SK-N-SH (cell line): ENCODE measurements around the gene TLE6. TPM values are rescaled to one million over a fixed set of nuclear protein-coding genes. Genes with fewer than 3 reads are reported as not detected.
A peak's percentile ranks its signal among the peaks of the same experiment; 100 is the strongest.
"Not testable (repeated sequence)": the region's sequence is repeated elsewhere in the genome, so short reads cannot be mapped to it uniquely, and the experiment has no call there.

Experiments
- CTCF ChIA-PET: fragments of 300-600, 350-600 bp; formaldehyde crosslinking; extraction: SDS; loops from one replicate; lab custom pipeline; 2021; lab: Yijun Ruan, JAX
- POLR2A ChIA-PET: fragments of 350-600 bp; sonication (Branson Sonifier 250); formaldehyde crosslinking; extraction: SDS; loops from one replicate; lab custom pipeline; 2020; ENCODE audit warnings: antibody characterized with exemption, inconsistent platforms; lab: Yijun Ruan, JAX
- DNase-seq: peaks from one replicate; pipeline ENCODE4 v3.0.0; 2012
- H2AFZ ChIP-seq: fragments of 200-600 bp; sonication (generic); 2 replicates; pipeline ENCODE4 v1.8.1; 2016; ENCODE audit warnings: antibody characterized with exemption, mild to moderate bottlenecking, low read depth
- H3F3A ChIP-seq: fragments of 200-600 bp; sonication (generic); replicated peaks from 2 replicates; pipeline ENCODE3; 2016; ENCODE audit warnings: antibody characterized with exemption, mild to moderate bottlenecking; ENCODE audit not compliant: insufficient read depth
- H3K27ac ChIP-seq, 2 experiments: fragments of 200-500 bp in 1 of 2; fragments of 200-600 bp in 1 of 2; sonication (Bioruptor generic) in 1 of 2; sonication (generic), shearing (Covaris generic) in 1 of 2; 2 replicates each; pipeline versions ENCODE4 v1.5.1 to v1.6.1; 2014 to 2016; ENCODE audit warnings: low read depth in 2 of 2, inconsistent platforms in 1 of 2, low read length in 1 of 2, mild to moderate bottlenecking in 1 of 2, mixed read lengths in 1 of 2
- H3K27me3 ChIP-seq: fragments of 200-600 bp; sonication (generic), shearing (Covaris generic); 2 replicates; pipeline ENCODE4 v1.6.1; 2016; ENCODE audit warnings: mixed run types; ENCODE audit not compliant: insufficient read depth
- H3K36me3 ChIP-seq, 2 experiments: fragments of 200-500 bp in 1 of 2; fragments of 200-600 bp in 1 of 2; sonication (Bioruptor generic) in 1 of 2; sonication (generic) in 1 of 2; replicated peaks in 1 of 2; 2 replicates each; pipeline versions ENCODE3 to v1.5.1; 2014 to 2016; ENCODE audit warnings: low read length in 1 of 2, mild to moderate bottlenecking in 1 of 2; ENCODE audit not compliant: insufficient read depth in 2 of 2, control insufficient read depth in 1 of 2
- H3K4me1 ChIP-seq, 2 experiments: fragments of 200-500 bp in 1 of 2; fragments of 200-600 bp in 1 of 2; sonication (Bioruptor generic) in 1 of 2; sonication (generic), shearing (Covaris generic) in 1 of 2; 2 replicates each; pipeline versions ENCODE4 v1.5.1 to v1.6.1; 2014 to 2016; ENCODE audit warnings: low read depth in 1 of 2, low read length in 1 of 2, mixed run types in 1 of 2; ENCODE audit not compliant: insufficient read depth in 2 of 2, control insufficient read depth in 1 of 2
- H3K4me2 ChIP-seq: fragments of 200-600 bp; sonication (generic), shearing (Covaris generic); 2 replicates; pipeline ENCODE4 v1.6.1; 2017; ENCODE audit warnings: mixed run types
- H3K4me3 ChIP-seq, 2 experiments: fragments of 200-500 bp in 1 of 2; fragments of 200-600 bp in 1 of 2; sonication (Bioruptor generic) in 1 of 2; sonication (generic), shearing (Covaris generic) in 1 of 2; 2 replicates each; pipeline versions ENCODE4 v1.5.1 to v1.8.1; 2014 to 2016; ENCODE audit warnings: low read depth in 2 of 2, inconsistent platforms in 1 of 2, low read length in 1 of 2, mild to moderate bottlenecking in 1 of 2, mixed read lengths in 1 of 2, moderate library complexity in 1 of 2
- H3K79me2 ChIP-seq: fragments of 200-600 bp; sonication (generic); 2 replicates; pipeline ENCODE4 v1.8.1; 2017; ENCODE audit warnings: mild to moderate bottlenecking; ENCODE audit not compliant: insufficient read depth
- H3K9ac ChIP-seq: fragments of 200-600 bp; sonication (generic); 2 replicates; pipeline ENCODE4 v1.6.1; 2017; ENCODE audit warnings: mixed run types
- H3K9me2 ChIP-seq: fragments of 200-600 bp; sonication (generic); 2 replicates; pipeline ENCODE4 v1.6.1; 2017; ENCODE audit warnings: mixed run types
- H3K9me3 ChIP-seq: fragments of 200-600 bp; sonication (generic); 2 replicates; pipeline ENCODE4 v1.6.1; 2017; ENCODE audit warnings: mixed run types, mild to moderate bottlenecking, moderate library complexity
- H4K20me1 ChIP-seq: fragments of 200-600 bp; sonication (generic); 2 replicates; pipeline ENCODE4 v1.6.1; 2017; ENCODE audit warnings: mild to moderate bottlenecking, mixed run types; ENCODE audit not compliant: insufficient read depth
- CTCF ChIP-seq: fragments of 200-600 bp; sonication (generic); IDR thresholded peaks from 2 replicates; pipeline ENCODE4 v1.6.1; 2017; ENCODE audit warnings: antibody characterized with exemption, mild to moderate bottlenecking, moderate library complexity
- ELF1 ChIP-seq: IDR thresholded peaks from 2 replicates; pipeline ENCODE4 v1.4.0; 2012
- EP300 ChIP-seq, 2 experiments: IDR thresholded peaks; 2 replicates each; pipeline versions ENCODE4 v1.4.0 to v1.6.1; 2012; ENCODE audit warnings: borderline replicate concordance in 1 of 2, low read depth in 1 of 2, low read length in 1 of 2
- FOSL2 ChIP-seq: IDR thresholded peaks from 2 replicates; pipeline ENCODE4 v1.4.0; 2012; ENCODE audit warnings: low read depth, mild to moderate bottlenecking, moderate library complexity, borderline replicate concordance
- FOXJ3 ChIP-seq: sonication (generic); formaldehyde crosslinking; IDR thresholded peaks from 2 replicates; pipeline ENCODE4 v1.5.1; 2020; ENCODE audit warnings: mild to moderate bottlenecking, missing genetic modification reagents
- GATA2 ChIP-seq: sonication (generic); formaldehyde crosslinking; IDR thresholded peaks from 2 replicates; pipeline ENCODE4 v1.5.0; 2020; ENCODE audit warnings: mild to moderate bottlenecking, missing genetic modification reagents
- JUND ChIP-seq: IDR thresholded peaks from 2 replicates; pipeline ENCODE4 v1.4.0; 2012
- MEF2A ChIP-seq: IDR thresholded peaks from 2 replicates; pipeline ENCODE4 v1.4.0; 2012; ENCODE audit warnings: low read depth, borderline replicate concordance
- POLR2AphosphoS5 ChIP-seq: IDR thresholded peaks from 2 replicates; pipeline ENCODE4 v1.6.1; 2012; ENCODE audit warnings: low read depth, low read length
- RAD21 ChIP-seq: IDR thresholded peaks from 2 replicates; pipeline ENCODE4 v1.6.1; 2012; ENCODE audit warnings: mild to moderate bottlenecking, low read length
- TAF1 ChIP-seq: IDR thresholded peaks from 2 replicates; pipeline ENCODE4 v1.6.1; 2012; ENCODE audit warnings: low read depth, mild to moderate bottlenecking, low read length, moderate library complexity, borderline replicate concordance
- TCF12 ChIP-seq: IDR thresholded peaks from 2 replicates; pipeline ENCODE4 v1.4.0; 2012
- TEAD4 ChIP-seq: IDR thresholded peaks from 2 replicates; pipeline ENCODE4 v1.4.0; 2012; ENCODE audit warnings: mild to moderate bottlenecking, borderline replicate concordance; ENCODE audit not compliant: insufficient read depth
- YY1 ChIP-seq: IDR thresholded peaks from 2 replicates; pipeline ENCODE4 v1.4.0; 2012; ENCODE audit warnings: low read depth, mild to moderate bottlenecking
- WGBS: methylation state at CpG from one replicate; pipeline ENCODE4 v1.1.6; 2017; ENCODE audit warnings: low lambda C conversion rate; 5-methylcytosine and 5-hydroxymethylcytosine counted together
- polyA plus RNA-seq, 3 experiments: library from polyadenylated mRNA; depleted of rRNA; stranded (reverse); fragments of >200 nt; gene quantifications; 2 replicates each; pipeline ENCODE4 v1.2.3, GENCODE V29; 2012
- TF ChIP-seq, protein P1 (sequence below): IDR thresholded peaks from 2 replicates; pipeline ENCODE4 v1.4.0; 2012; ENCODE audit warnings: low read depth
- TF ChIP-seq, protein P2 (sequence below): IDR thresholded peaks from 2 replicates; pipeline ENCODE4 v1.4.0; 2012; ENCODE audit warnings: low read depth, borderline replicate concordance

Gene TLE6
- polyA plus RNA-seq, 1 of the 3 experiments (the other 2 are of a cell fraction) = 3.3 TPM

GRCh38 chr19:2977001-2977745 is at the start of gene TLE6 (continued):
- TF ChIP-seq, protein P1, sequence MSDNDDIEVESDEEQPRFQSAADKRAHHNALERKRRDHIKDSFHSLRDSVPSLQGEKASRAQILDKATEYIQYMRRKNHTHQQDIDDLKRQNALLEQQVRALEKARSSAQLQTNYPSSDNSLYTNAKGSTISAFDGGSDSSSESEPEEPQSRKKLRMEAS = peak; percentile 97
- TF ChIP-seq POLR2AphosphoS5 (no peak), TCF12 (peak; percentile 53; the same call in 1 of the 2 replicates), ELF1 (no peak), YY1 (0 out of 2 replicates have a peak, but pooled peaks have one; percentile 41), JUND (no peak), EP300 (IDR thresholded peaks at IDR 0.05; ENCODE audit: borderline replicate concordance in 1 of 2, low read depth in 1 of 2, low read length in 1 of 2) (peak; percentile 55 to 72; a peak in 2 of 4 replicates), TEAD4 (no peak), FOXJ3 (CRISPR knock-in tag) (no peak), RAD21 (no peak), TAF1 (0 out of 2 replicates have a peak, but pooled peaks have one; percentile 22), FOSL2 (no peak), GATA2 (CRISPR knock-in tag) (no peak)

- Histone ChIP-seq H3K9me3 (peaks cover 12% of the 10 kb centered on the region; the same call in 1 of the 2 replicates), H4K20me1 (no peaks in the 10 kb centered on the region), H2AFZ (no peak overlapping the region), H3K4me1 (no peaks in the 10 kb centered on the region)
- TF ChIP-seq TCF12 (0 out of 2 replicates have a peak, but pooled peaks have one; percentile 7), CTCF (no peak), TEAD4 (no peak), MEF2A (no peak)
- TF ChIP-seq, protein P2, sequence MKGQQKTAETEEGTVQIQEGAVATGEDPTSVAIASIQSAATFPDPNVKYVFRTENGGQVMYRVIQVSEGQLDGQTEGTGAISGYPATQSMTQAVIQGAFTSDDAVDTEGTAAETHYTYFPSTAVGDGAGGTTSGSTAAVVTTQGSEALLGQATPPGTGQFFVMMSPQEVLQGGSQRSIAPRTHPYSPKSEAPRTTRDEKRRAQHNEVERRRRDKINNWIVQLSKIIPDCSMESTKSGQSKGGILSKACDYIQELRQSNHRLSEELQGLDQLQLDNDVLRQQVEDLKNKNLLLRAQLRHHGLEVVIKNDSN = peak; percentile 25; the same call in 1 of the 2 replicates
- TF ChIP-seq, all 33 proteins: peak for 2
- 95% methylated on average over 18 of the region's 18 CpGs for WGBS
- no peak overlapping the region for H3K27ac ChIP-seq
- H3K36me3 ChIP-seq = peaks cover 18 to 33% of the 10 kb centered on the region in 2 experiments
- no peaks in the 10 kb centered on the region for H3K27me3 ChIP-seq
- no peak overlapping the region for H3K9ac ChIP-seq
- ChIA-PET CTCF (no interaction called here), POLR2A (no interaction called here)
- DNase-seq = no peak
- peak overlapping the region in 1 of 2 experiments; percentile 4; a peak in 1 of 4 replicates for H3K4me3 ChIP-seq
- no peaks in the 10 kb centered on the region for H3K79me2 ChIP-seq
- no peaks in the 10 kb centered on the region for H3F3A ChIP-seq
- H3K9me2 ChIP-seq = no peaks in the 10 kb centered on the region
- H3K4me2 ChIP-seq = no peak overlapping the region
Observed at GRCh38 chr19:2933490-2933910, 43.9 kb upstream of the TLE6 start.

- H3F3A ChIP-seq, H3K9me2 ChIP-seq, POLR2A ChIA-PET, H3K4me3 ChIP-seq, CTCF ChIA-PET, H3K79me2 ChIP-seq, H3K27ac ChIP-seq, H3K9ac ChIP-seq, H3K4me1 ChIP-seq, H3K27me3 ChIP-seq, DNase-seq, H2AFZ ChIP-seq, H4K20me1 ChIP-seq, H3K4me2 ChIP-seq: not testable (repeated sequence)
- peaks cover 18 to 33% of the 10 kb centered on the region in 2 experiments for H3K36me3 ChIP-seq
- peaks cover 12% of the 10 kb centered on the region; the same call in 1 of the 2 replicates for H3K9me3 ChIP-seq
- WGBS = 93% methylated on average over 4 of the region's 4 CpGs
Observed at GRCh38 chr19:2935863-2936262, 41.5 kb upstream of the TLE6 start.
